ENCODE measurements around the gene IL4I1.

Gene IL4I1

DNA sequence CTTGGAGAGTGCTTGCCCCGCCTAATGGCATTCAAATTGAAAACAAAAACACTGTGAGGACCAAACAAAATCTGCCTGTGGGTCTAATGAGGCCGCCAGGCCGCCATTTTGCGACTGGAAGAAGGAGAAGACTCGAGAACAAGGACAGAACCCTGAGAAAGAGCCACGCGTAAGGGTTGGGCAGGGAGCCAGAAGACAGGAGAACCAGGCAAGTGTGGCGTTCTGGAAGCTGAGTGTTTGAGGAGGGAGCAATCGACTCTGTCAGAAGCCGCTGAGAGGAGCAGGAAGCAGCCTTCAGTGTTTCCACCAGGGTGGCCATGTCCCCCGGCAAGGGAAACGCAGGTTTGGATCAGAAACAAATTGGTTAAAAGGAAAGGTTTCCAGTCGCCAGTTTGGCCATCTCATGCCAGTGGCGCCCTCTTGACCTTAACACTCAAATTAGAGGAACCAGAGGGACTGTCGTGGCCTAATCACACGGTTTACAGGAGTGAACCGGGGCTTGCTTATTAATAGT is 55.9 kb downstream of the IL4I1 start:
- Histone ChIP-seq H3K36me3 (ENCODE audit: control insufficient read depth, insufficient read depth, low read length) (no peaks in the 10 kb centered on the region), H3K4me1 (no peaks in the 10 kb centered on the region), H3K4me3 (ENCODE audit: low read depth, low read length) (no peak overlapping the region), H3K79me2 (no peaks in the 10 kb centered on the region), H3K4me2 (ENCODE audit: low read length) (no peak overlapping the region), H3K9me3 (ENCODE audit: control insufficient read depth, low read length) (no peaks in the 10 kb centered on the region), H3K27me3 (ENCODE audit: control insufficient read depth, insufficient read depth, low read length) (no peaks in the 10 kb centered on the region), H3K9ac (no peak overlapping the region), H2AFZ (no peak overlapping the region), H3K27ac (no peak overlapping the region)
- TF ChIP-seq CTCF (IDR thresholded peaks at IDR 0.05), result no peak

GRCh38 chr19:49840321-49840720 is 56.4 kb downstream of the IL4I1 start:
- H3K36me3 ChIP-seq (ENCODE audit: control insufficient read depth, insufficient read depth, low read length), result no peaks in the 10 kb centered on the region
- H3K27ac ChIP-seq, result no peak overlapping the region

GRCh38 chr19:49839713-49840112 is 57.0 kb downstream of the IL4I1 start:
- Histone ChIP-seq H3K79me2 (no peaks in the 10 kb centered on the region), H3K4me3 (ENCODE audit: low read depth, low read length) (no peak overlapping the region), H3K36me3 (ENCODE audit: control insufficient read depth, insufficient read depth, low read length) (no peaks in the 10 kb centered on the region), H3K27me3 (ENCODE audit: control insufficient read depth, insufficient read depth, low read length) (no peaks in the 10 kb centered on the region), H3K27ac (no peak overlapping the region), H3K4me2 (ENCODE audit: low read length) (no peak overlapping the region), H2AFZ (no peak overlapping the region), H3K9ac (no peak overlapping the region), H3K9me3 (ENCODE audit: control insufficient read depth, low read length) (no peaks in the 10 kb centered on the region), H3K4me1 (no peaks in the 10 kb centered on the region)
- no peak for TF ChIP-seq CTCF (IDR thresholded peaks at IDR 0.05)

More at GRCh38 chr19:49840321-49840720, 56.4 kb downstream of the IL4I1 start:
- no peak overlapping the region for H3K4me2 ChIP-seq (ENCODE audit: low read length)
- no peak overlapping the region for H3K4me3 ChIP-seq (ENCODE audit: low read depth, low read length)
- no peaks in the 10 kb centered on the region for H3K9me3 ChIP-seq (ENCODE audit: control insufficient read depth, low read length)
- no peak overlapping the region for H3K9ac ChIP-seq
- no peak overlapping the region for H2AFZ ChIP-seq
- no peaks in the 10 kb centered on the region for H3K79me2 ChIP-seq
- TF ChIP-seq CTCF (IDR thresholded peaks at IDR 0.05), result no peak
- H3K27me3 ChIP-seq (ENCODE audit: control insufficient read depth, insufficient read depth, low read length), result no peaks in the 10 kb centered on the region
- H3K4me1 ChIP-seq, result no peaks in the 10 kb centered on the region
